Body of pancreas (tissue), 4 donors: Measurements from ENCODE around the gene OSBP2. TPM values are rescaled to one million over a fixed set of nuclear protein-coding genes. Genes with fewer than 3 reads are reported as not detected.

Experiments used
- ATAC-seq: fragments of 150-250 bp; one replicate; pipeline ENCODE4 v1.9.1; 2016
- DNase-seq, 4 donors: peaks; one replicate each; pipeline ENCODE4 v3.0.0-alpha.2; 2019
- H3K27ac ChIP-seq, 4 donors: fragments of 200-600 bp; sonication (generic); 1 replicate in 3 of 4; 2 replicates in 1 of 4; pipeline versions ENCODE4 v1.5.1 to v1.6.1; 2016 to 2019; ENCODE audit warnings: mild to moderate bottlenecking in 1 of 4, mixed read lengths in 1 of 4, moderate library complexity in 1 of 4
- H3K27me3 ChIP-seq, 2 donors: fragments of 200-600 bp; sonication (generic); one replicate each; pipeline ENCODE4 v1.6.0; 2016; ENCODE audit warnings: mild to moderate bottlenecking in 1 of 2
- H3K36me3 ChIP-seq, 2 donors: fragments of 200-600 bp; sonication (generic); replicated peaks in 1 of 2; 2 replicates each; pipeline ENCODE4 v1.5.1; 2016; ENCODE audit warnings: low read depth in 2 of 2; ENCODE audit not compliant: insufficient read depth in 1 of 2
- H3K4me1 ChIP-seq: fragments of 200-600 bp; sonication (generic); one replicate; pipeline ENCODE4 v1.6.0; 2016
- H3K4me3 ChIP-seq, 2 donors: fragments of 200-600 bp; sonication (generic); 1 replicate in 1 of 2; 2 replicates in 1 of 2; pipeline ENCODE4 v1.5.1; 2016 to 2019
- H3K9me3 ChIP-seq, 3 donors: fragments of 200-600 bp; sonication (generic); 1 replicate in 2 of 3; 2 replicates in 1 of 3; pipeline ENCODE4 v1.5.1; 2016
- POLR2A ChIP-seq, 3 donors: fragments of 450-650 bp; IDR thresholded peaks; one replicate each; pipeline ENCODE4 v1.6.1; 2016; ENCODE audit warnings: antibody characterized with exemption in 3 of 3, mild to moderate bottlenecking in 2 of 3
- WGBS, 2 donors: methylation state at CpG; one replicate each; pipeline ENCODE4 v1.1.5; 2017; 5-methylcytosine and 5-hydroxymethylcytosine counted together
- intact Hi-C: fragments of 100-400 bp; cut with DNase I; formaldehyde crosslinking; loops from one replicate; pipeline ENCODE4 v1.15.1; 2023
- total RNA-seq, 2 donors: library from RNA; depleted of rRNA; stranded (reverse); fragments of >200 nt; gene quantifications; one replicate each; pipeline ENCODE4 v1.1.0, GENCODE V29; 2016
- TF ChIP-seq, protein P1 (sequence below), 7 experiments: fragments of 450-650 bp in 4 of 7; fragments of 200-600 bp in 3 of 7; sonication (generic) in 3 of 7; IDR thresholded peaks; one replicate each; pipeline ENCODE4 v1.5.1; 2016 to 2019; ENCODE audit warnings: antibody characterized with exemption in 7 of 7

OSBP2 gene
- total RNA-seq, 2 donors from 2014 or later: 2.3 to 3.0 TPM

DNA sequence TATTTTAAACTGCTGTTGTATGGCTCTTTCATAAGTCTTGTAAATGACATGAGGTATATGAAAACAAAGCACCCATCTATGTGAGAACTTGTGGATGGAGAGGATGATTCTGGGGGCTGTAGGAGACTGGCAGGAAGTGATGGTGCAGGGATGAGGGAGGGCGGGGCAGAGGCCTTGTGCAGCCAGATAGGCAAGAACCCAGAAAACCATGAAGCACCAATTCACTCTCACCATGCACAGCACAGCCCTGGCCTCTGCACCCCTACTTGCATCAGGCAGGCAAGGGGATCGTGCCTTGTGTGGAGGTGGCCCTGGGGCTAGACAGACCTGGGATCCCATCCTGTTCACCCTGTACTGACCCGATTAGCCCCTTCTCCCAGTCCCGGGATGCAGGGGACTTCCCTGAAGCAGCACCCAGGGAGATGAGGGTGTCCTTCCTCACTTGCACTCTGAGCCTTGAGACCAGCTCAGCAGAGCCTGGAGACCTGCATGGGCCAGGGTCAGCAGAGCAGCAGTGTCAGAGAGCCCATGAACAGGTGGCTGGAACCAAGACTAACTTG, 188.4 kb downstream of the OSBP2 start:
- no peaks in the 10 kb centered on the region for H3K36me3 ChIP-seq
- 98 to 100% methylated on average over 2 to 4 of the region's 4 CpGs for WGBS, 2 donors
- H3K27me3 ChIP-seq: no peaks in the 10 kb centered on the region
- no peak for ATAC-seq
- no peak overlapping the region for H3K27ac ChIP-seq
- no peak for DNase-seq
- TF ChIP-seq POLR2A (IDR thresholded peaks at IDR 0.05): no peak
- TF ChIP-seq, protein P1, sequence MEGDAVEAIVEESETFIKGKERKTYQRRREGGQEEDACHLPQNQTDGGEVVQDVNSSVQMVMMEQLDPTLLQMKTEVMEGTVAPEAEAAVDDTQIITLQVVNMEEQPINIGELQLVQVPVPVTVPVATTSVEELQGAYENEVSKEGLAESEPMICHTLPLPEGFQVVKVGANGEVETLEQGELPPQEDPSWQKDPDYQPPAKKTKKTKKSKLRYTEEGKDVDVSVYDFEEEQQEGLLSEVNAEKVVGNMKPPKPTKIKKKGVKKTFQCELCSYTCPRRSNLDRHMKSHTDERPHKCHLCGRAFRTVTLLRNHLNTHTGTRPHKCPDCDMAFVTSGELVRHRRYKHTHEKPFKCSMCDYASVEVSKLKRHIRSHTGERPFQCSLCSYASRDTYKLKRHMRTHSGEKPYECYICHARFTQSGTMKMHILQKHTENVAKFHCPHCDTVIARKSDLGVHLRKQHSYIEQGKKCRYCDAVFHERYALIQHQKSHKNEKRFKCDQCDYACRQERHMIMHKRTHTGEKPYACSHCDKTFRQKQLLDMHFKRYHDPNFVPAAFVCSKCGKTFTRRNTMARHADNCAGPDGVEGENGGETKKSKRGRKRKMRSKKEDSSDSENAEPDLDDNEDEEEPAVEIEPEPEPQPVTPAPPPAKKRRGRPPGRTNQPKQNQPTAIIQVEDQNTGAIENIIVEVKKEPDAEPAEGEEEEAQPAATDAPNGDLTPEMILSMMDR (IDR thresholded peaks at IDR 0.05): no peak
- no peak overlapping the region for H3K4me3 ChIP-seq
- intact Hi-C loops: no loop called here
- H3K4me1 ChIP-seq: peaks cover 6% of the 10 kb centered on the region
- H3K9me3 ChIP-seq: no peaks in the 10 kb centered on the region

GRCh38 chr22:30883586-30884145, 189.0 kb downstream of the OSBP2 start:
- TF ChIP-seq, protein P1 (IDR thresholded peaks at IDR 0.05): no peak
- no peak for TF ChIP-seq POLR2A (IDR thresholded peaks at IDR 0.05)
- no peak overlapping the region for H3K27ac ChIP-seq
- no peak overlapping the region for H3K4me3 ChIP-seq
- H3K4me1 ChIP-seq: peaks cover 6% of the 10 kb centered on the region
- H3K27me3 ChIP-seq: no peaks in the 10 kb centered on the region
- H3K36me3 ChIP-seq: no peaks in the 10 kb centered on the region
- no peak for ATAC-seq
- intact Hi-C loops: no loop called here
- WGBS, 2 donors: 94 to 97% methylated on average over 4 to 7 of the region's 7 CpGs
- DNase-seq: no peak
- no peaks in the 10 kb centered on the region for H3K9me3 ChIP-seq

GRCh38 chr22:30884211-30885000, 189.7 kb downstream of the OSBP2 start:
- H3K36me3 ChIP-seq: no peaks in the 10 kb centered on the region
- H3K4me3 ChIP-seq: no peak overlapping the region
- H3K9me3 ChIP-seq: no peaks in the 10 kb centered on the region
- no peak overlapping the region for H3K27ac ChIP-seq
- DNase-seq (no peak), ATAC-seq (no peak)
- peaks cover 6% of the 10 kb centered on the region for H3K4me1 ChIP-seq
- H3K27me3 ChIP-seq: no peaks in the 10 kb centered on the region
- intact Hi-C loops: no loop called here
- TF ChIP-seq, protein P1 (IDR thresholded peaks at IDR 0.05): no peak
- TF ChIP-seq POLR2A (IDR thresholded peaks at IDR 0.05): no peak
- 78 to 89% methylated on average over 4 to 18 of the region's 18 CpGs for WGBS, 2 donors

- DNase-seq: no peak
- no peaks in the 10 kb centered on the region for H3K27me3 ChIP-seq
- peaks cover 6% of the 10 kb centered on the region for H3K4me1 ChIP-seq
- no peak for TF ChIP-seq POLR2A (IDR thresholded peaks at IDR 0.05)
- TF ChIP-seq, protein P1 (IDR thresholded peaks at IDR 0.05): no peak
- 81 to 87% methylated on average over 3 to 5 of the region's 5 CpGs for WGBS, 2 donors
- H3K36me3 ChIP-seq: no peaks in the 10 kb centered on the region
- ATAC-seq: no peak
- intact Hi-C loops: no loop called here
- H3K4me3 ChIP-seq: no peak overlapping the region
- no peaks in the 10 kb centered on the region for H3K9me3 ChIP-seq
- H3K27ac ChIP-seq: no peak overlapping the region
These were observed 190.3 kb downstream of the OSBP2 start for GRCh38 chr22:30885001-30885366.
